SK-N-SH (cell line): ENCODE results near the gene FAM114A1. TPM values are rescaled to one million over a fixed set of nuclear protein-coding genes. Genes with fewer than 3 reads are reported as not detected.

Source experiments
- CTCF ChIA-PET: fragments of 300-600, 350-600 bp; formaldehyde crosslinking; extraction: SDS; loops from one replicate; lab custom pipeline; 2021; lab: Yijun Ruan, JAX
- POLR2A ChIA-PET: fragments of 350-600 bp; sonication (Branson Sonifier 250); formaldehyde crosslinking; extraction: SDS; loops from one replicate; lab custom pipeline; 2020; ENCODE audit warnings: antibody characterized with exemption, inconsistent platforms; lab: Yijun Ruan, JAX
- DNase-seq: peaks from one replicate; pipeline ENCODE4 v3.0.0; 2012
- H2AFZ ChIP-seq: fragments of 200-600 bp; sonication (generic); 2 replicates; pipeline ENCODE4 v1.8.1; 2016; ENCODE audit warnings: antibody characterized with exemption, mild to moderate bottlenecking, low read depth
- H3F3A ChIP-seq: fragments of 200-600 bp; sonication (generic); replicated peaks from 2 replicates; pipeline ENCODE3; 2016; ENCODE audit warnings: antibody characterized with exemption, mild to moderate bottlenecking; ENCODE audit not compliant: insufficient read depth
- H3K27ac ChIP-seq, 2 experiments: fragments of 200-500 bp in 1 of 2; fragments of 200-600 bp in 1 of 2; sonication (Bioruptor generic) in 1 of 2; sonication (generic), shearing (Covaris generic) in 1 of 2; 2 replicates each; pipeline versions ENCODE4 v1.5.1 to v1.6.1; 2014 to 2016; ENCODE audit warnings: low read depth in 2 of 2, inconsistent platforms in 1 of 2, low read length in 1 of 2, mild to moderate bottlenecking in 1 of 2, mixed read lengths in 1 of 2
- H3K27me3 ChIP-seq: fragments of 200-600 bp; sonication (generic), shearing (Covaris generic); 2 replicates; pipeline ENCODE4 v1.6.1; 2016; ENCODE audit warnings: mixed run types; ENCODE audit not compliant: insufficient read depth
- H3K36me3 ChIP-seq, 2 experiments: fragments of 200-500 bp in 1 of 2; fragments of 200-600 bp in 1 of 2; sonication (Bioruptor generic) in 1 of 2; sonication (generic) in 1 of 2; replicated peaks in 1 of 2; 2 replicates each; pipeline versions ENCODE3 to v1.5.1; 2014 to 2016; ENCODE audit warnings: low read length in 1 of 2, mild to moderate bottlenecking in 1 of 2; ENCODE audit not compliant: insufficient read depth in 2 of 2, control insufficient read depth in 1 of 2
- H3K4me1 ChIP-seq, 2 experiments: fragments of 200-500 bp in 1 of 2; fragments of 200-600 bp in 1 of 2; sonication (Bioruptor generic) in 1 of 2; sonication (generic), shearing (Covaris generic) in 1 of 2; 2 replicates each; pipeline versions ENCODE4 v1.5.1 to v1.6.1; 2014 to 2016; ENCODE audit warnings: low read depth in 1 of 2, low read length in 1 of 2, mixed run types in 1 of 2; ENCODE audit not compliant: insufficient read depth in 2 of 2, control insufficient read depth in 1 of 2
- H3K4me2 ChIP-seq: fragments of 200-600 bp; sonication (generic), shearing (Covaris generic); 2 replicates; pipeline ENCODE4 v1.6.1; 2017; ENCODE audit warnings: mixed run types
- H3K4me3 ChIP-seq, 2 experiments: fragments of 200-500 bp in 1 of 2; fragments of 200-600 bp in 1 of 2; sonication (Bioruptor generic) in 1 of 2; sonication (generic), shearing (Covaris generic) in 1 of 2; 2 replicates each; pipeline versions ENCODE4 v1.5.1 to v1.8.1; 2014 to 2016; ENCODE audit warnings: low read depth in 2 of 2, inconsistent platforms in 1 of 2, low read length in 1 of 2, mild to moderate bottlenecking in 1 of 2, mixed read lengths in 1 of 2, moderate library complexity in 1 of 2
- H3K79me2 ChIP-seq: fragments of 200-600 bp; sonication (generic); 2 replicates; pipeline ENCODE4 v1.8.1; 2017; ENCODE audit warnings: mild to moderate bottlenecking; ENCODE audit not compliant: insufficient read depth
- H3K9ac ChIP-seq: fragments of 200-600 bp; sonication (generic); 2 replicates; pipeline ENCODE4 v1.6.1; 2017; ENCODE audit warnings: mixed run types
- H3K9me2 ChIP-seq: fragments of 200-600 bp; sonication (generic); 2 replicates; pipeline ENCODE4 v1.6.1; 2017; ENCODE audit warnings: mixed run types
- H3K9me3 ChIP-seq: fragments of 200-600 bp; sonication (generic); 2 replicates; pipeline ENCODE4 v1.6.1; 2017; ENCODE audit warnings: mixed run types, mild to moderate bottlenecking, moderate library complexity
- H4K20me1 ChIP-seq: fragments of 200-600 bp; sonication (generic); 2 replicates; pipeline ENCODE4 v1.6.1; 2017; ENCODE audit warnings: mild to moderate bottlenecking, mixed run types; ENCODE audit not compliant: insufficient read depth
- CHD2 ChIP-seq: fragments of 150-350 bp; IDR thresholded peaks from 2 replicates; pipeline ENCODE4 v1.6.1; 2018; ENCODE audit warnings: low read length; ENCODE audit not compliant: partially characterized antibody
- CTCF ChIP-seq: fragments of 200-600 bp; sonication (generic); IDR thresholded peaks from 2 replicates; pipeline ENCODE4 v1.6.1; 2017; ENCODE audit warnings: antibody characterized with exemption, mild to moderate bottlenecking, moderate library complexity
- FOXJ3 ChIP-seq: sonication (generic); formaldehyde crosslinking; IDR thresholded peaks from 2 replicates; pipeline ENCODE4 v1.5.1; 2020; ENCODE audit warnings: mild to moderate bottlenecking, missing genetic modification reagents
- FOXM1 ChIP-seq: IDR thresholded peaks from 2 replicates; pipeline ENCODE4 v1.4.0; 2012; ENCODE audit warnings: low read depth, mild to moderate bottlenecking
- GABPA ChIP-seq: IDR thresholded peaks from 2 replicates; pipeline ENCODE4 v1.4.0; 2012; ENCODE audit warnings: low read depth, mild to moderate bottlenecking
- GATA2 ChIP-seq: sonication (generic); formaldehyde crosslinking; IDR thresholded peaks from 2 replicates; pipeline ENCODE4 v1.5.0; 2020; ENCODE audit warnings: mild to moderate bottlenecking, missing genetic modification reagents
- JUND ChIP-seq: IDR thresholded peaks from 2 replicates; pipeline ENCODE4 v1.4.0; 2012
- MEF2A ChIP-seq: IDR thresholded peaks from 2 replicates; pipeline ENCODE4 v1.4.0; 2012; ENCODE audit warnings: low read depth, borderline replicate concordance
- NFIC ChIP-seq: IDR thresholded peaks from 2 replicates; pipeline ENCODE4 v1.4.0; 2012; ENCODE audit warnings: borderline replicate concordance
- PBX3 ChIP-seq: IDR thresholded peaks from 2 replicates; pipeline ENCODE4; 2012
- POLR2AphosphoS5 ChIP-seq: IDR thresholded peaks from 2 replicates; pipeline ENCODE4 v1.6.1; 2012; ENCODE audit warnings: low read depth, low read length
- RAD21 ChIP-seq: IDR thresholded peaks from 2 replicates; pipeline ENCODE4 v1.6.1; 2012; ENCODE audit warnings: mild to moderate bottlenecking, low read length
- RCOR1 ChIP-seq: fragments of 150-350 bp; IDR thresholded peaks from 2 replicates; pipeline ENCODE4 v1.6.1; 2017; ENCODE audit warnings: antibody characterized with exemption, low read length
- SMC3 ChIP-seq: IDR thresholded peaks from 2 replicates; pipeline ENCODE4 v1.6.1; 2012; ENCODE audit warnings: low read depth, low read length, improper control_type of control experiment
- TCF12 ChIP-seq: IDR thresholded peaks from 2 replicates; pipeline ENCODE4 v1.4.0; 2012
- WGBS: methylation state at CpG from one replicate; pipeline ENCODE4 v1.1.6; 2017; ENCODE audit warnings: low lambda C conversion rate; 5-methylcytosine and 5-hydroxymethylcytosine counted together
- polyA plus RNA-seq, 3 experiments: library from polyadenylated mRNA; depleted of rRNA; stranded (reverse); fragments of >200 nt; gene quantifications; 2 replicates each; pipeline ENCODE4 v1.2.3, GENCODE V29; 2012
- TF ChIP-seq, protein P1 (sequence below): fragments of 150-350 bp; IDR thresholded peaks from 2 replicates; pipeline ENCODE4 v1.6.1; 2016; ENCODE audit warnings: mild to moderate bottlenecking, low read depth, low read length
- TF ChIP-seq, protein P2 (sequence below): IDR thresholded peaks from 2 replicates; pipeline ENCODE4 v1.4.0; 2012; ENCODE audit warnings: low read depth
- TF ChIP-seq, protein P3 (sequence below): IDR thresholded peaks from 2 replicates; pipeline ENCODE4 v1.4.0; 2012; ENCODE audit warnings: low read depth, borderline replicate concordance

The FAM114A1 gene
- polyA plus RNA-seq, 1 of the 3 experiments (the other 2 are of a cell fraction), result 54.2 TPM

- peaks cover 0 to 12% of the 10 kb centered on the region in 2 experiments; a peak in 2 of 4 replicates for H3K4me1 ChIP-seq
- H3K4me3 ChIP-seq, result peak overlapping the region; percentile 55 to 57
- ChIA-PET CTCF (interaction anchor here (1.1 to 1.2 kb wide), 2 partner anchors 11 to 107 kb away, joined by 4 to 7 read pairs; no protein-coding TSS in a partner anchor), POLR2A (no interaction called here)
- H3F3A ChIP-seq, result no peaks in the 10 kb centered on the region
- no peaks in the 10 kb centered on the region for H3K27me3 ChIP-seq
- H3K9me3 ChIP-seq, result no peaks in the 10 kb centered on the region
- H3K36me3 ChIP-seq, result peaks cover 0 to 21% of the 10 kb centered on the region in 2 experiments
- H3K79me2 ChIP-seq, result peaks cover 38% of the 10 kb centered on the region
- peak overlapping the region; percentile 83 for H3K4me2 ChIP-seq
- H4K20me1 ChIP-seq, result no peaks in the 10 kb centered on the region; the same call in 1 of the 2 replicates
- TF ChIP-seq JUND (no peak), FOXM1 (no peak), NFIC (no peak), CHD2 (no peak), RAD21 (no peak), PBX3 (no peak), GABPA (no peak), POLR2AphosphoS5 (no peak), RCOR1 (no peak), SMC3 (no peak), MEF2A (no peak), TCF12 (no peak), FOXJ3 (CRISPR knock-in tag) (no peak), GATA2 (no peak), CTCF (no peak)
- TF ChIP-seq, protein P1, sequence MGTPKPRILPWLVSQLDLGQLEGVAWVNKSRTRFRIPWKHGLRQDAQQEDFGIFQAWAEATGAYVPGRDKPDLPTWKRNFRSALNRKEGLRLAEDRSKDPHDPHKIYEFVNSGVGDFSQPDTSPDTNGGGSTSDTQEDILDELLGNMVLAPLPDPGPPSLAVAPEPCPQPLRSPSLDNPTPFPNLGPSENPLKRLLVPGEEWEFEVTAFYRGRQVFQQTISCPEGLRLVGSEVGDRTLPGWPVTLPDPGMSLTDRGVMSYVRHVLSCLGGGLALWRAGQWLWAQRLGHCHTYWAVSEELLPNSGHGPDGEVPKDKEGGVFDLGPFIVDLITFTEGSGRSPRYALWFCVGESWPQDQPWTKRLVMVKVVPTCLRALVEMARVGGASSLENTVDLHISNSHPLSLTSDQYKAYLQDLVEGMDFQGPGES, result no peak
- TF ChIP-seq, protein P2, sequence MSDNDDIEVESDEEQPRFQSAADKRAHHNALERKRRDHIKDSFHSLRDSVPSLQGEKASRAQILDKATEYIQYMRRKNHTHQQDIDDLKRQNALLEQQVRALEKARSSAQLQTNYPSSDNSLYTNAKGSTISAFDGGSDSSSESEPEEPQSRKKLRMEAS, result no peak
- TF ChIP-seq, protein P3, sequence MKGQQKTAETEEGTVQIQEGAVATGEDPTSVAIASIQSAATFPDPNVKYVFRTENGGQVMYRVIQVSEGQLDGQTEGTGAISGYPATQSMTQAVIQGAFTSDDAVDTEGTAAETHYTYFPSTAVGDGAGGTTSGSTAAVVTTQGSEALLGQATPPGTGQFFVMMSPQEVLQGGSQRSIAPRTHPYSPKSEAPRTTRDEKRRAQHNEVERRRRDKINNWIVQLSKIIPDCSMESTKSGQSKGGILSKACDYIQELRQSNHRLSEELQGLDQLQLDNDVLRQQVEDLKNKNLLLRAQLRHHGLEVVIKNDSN, result no peak
- no peaks in the 10 kb centered on the region for H3K9me2 ChIP-seq
- DNase-seq, result no peak
- peak overlapping the region; percentile 76 for H3K9ac ChIP-seq
- peak overlapping the region; percentile 90 for H2AFZ ChIP-seq
- H3K27ac ChIP-seq, result peak overlapping the region; percentile 63 to 69
- WGBS, result 54% methylated on average over 11 of the region's 11 CpGs
Observed at GRCh38 chr4:38866973-38867477, 581 bp upstream of the FAM114A1 start.
